ENCODE results near the gene FERMT3.

Gene FERMT3

DNA sequence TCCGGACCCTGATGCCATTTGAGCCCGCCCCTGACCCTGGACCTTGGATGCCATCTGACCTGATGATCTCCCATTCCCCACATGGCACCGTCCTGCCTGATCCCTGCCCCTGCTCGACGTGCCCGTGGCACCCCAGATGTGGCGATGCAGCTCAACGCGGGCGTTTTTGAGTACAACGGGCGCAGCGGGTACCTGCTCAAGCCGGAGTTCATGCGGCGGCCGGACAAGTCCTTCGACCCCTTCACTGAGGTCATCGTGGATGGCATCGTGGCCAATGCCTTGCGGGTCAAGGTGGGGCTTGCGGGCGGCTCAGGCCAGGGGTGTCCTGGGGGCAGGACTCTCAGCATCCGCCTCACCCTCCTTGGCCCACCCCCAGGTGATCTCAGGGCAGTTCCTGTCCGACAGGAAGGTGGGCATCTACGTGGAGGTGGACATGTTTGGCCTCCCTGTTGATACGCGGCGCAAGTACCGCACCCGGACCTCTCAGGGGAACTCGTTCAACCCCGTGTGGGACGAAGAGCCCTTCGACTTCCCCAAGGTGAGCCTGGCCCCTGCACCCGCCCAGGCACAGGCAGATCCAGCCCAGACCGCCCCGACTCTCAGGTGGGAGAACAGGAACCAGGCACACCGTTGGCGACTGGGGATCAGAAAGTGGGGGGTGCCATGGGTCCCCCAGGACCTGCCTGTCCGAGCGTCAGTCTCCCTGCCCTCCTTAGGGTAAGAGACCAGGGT, 55.9 kb downstream of the FERMT3 start:
- in situ Hi-C loops (cut with HindIII; ENCODE audit: low pct_unique_long_range_greater_than_20kb, low sequenced_read_pairs): no loop called here
- DNase-seq (ENCODE audit: low read depth in 1 of 2, low spot score in 1 of 2): no peak
- TF ChIP-seq JUND (IDR thresholded peaks at IDR 0.05; ENCODE audit: low read depth): no peak

DNA sequence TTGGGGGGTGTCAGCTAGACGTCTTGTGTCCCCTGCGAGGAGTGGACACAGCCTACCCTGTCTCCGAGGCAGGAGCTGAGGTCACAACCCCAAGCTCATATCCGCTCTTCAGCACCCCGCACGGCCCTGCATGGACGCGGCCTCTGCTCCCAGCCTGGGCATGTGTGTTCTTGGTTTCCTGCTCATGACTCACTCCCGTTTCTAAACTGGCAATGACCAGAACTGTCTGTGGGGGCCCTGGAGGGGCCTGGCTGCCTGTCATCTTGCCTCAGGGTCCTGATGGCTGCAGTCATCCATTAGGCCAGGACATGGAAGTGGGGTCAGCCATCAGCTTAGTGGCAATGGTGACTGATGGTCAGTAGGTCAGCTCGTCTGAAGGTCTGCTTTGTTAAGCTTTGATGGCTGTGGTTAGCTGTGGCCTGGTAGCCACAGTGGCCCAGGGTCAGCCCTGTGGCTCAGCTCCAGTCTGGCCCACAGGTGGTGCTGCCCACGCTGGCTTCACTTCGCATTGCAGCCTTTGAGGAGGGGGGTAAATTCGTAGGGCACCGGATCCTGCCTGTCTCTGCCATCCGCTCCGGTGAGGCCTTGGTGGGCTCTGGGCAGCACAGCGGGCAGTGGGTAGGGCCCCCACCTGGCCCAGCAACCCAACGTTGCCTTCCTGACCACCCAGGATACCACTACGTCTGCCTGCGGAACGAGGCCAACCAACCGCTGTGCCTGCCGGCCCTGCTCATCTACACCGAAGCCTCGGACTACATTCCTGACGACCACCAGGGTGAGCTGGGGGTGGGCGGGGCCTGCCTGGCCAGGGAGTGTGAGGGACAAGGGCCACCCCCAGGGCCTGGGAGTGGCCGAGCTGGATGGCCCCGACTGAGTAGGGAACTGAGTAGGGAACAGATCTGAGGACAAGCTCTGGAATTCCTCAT, 56.8 kb downstream of the FERMT3 start:
- in situ Hi-C loops (cut with HindIII; ENCODE audit: low pct_unique_long_range_greater_than_20kb, low sequenced_read_pairs): no loop called here
- DNase-seq (ENCODE audit: low read depth in 1 of 2, low spot score in 1 of 2): no peak

DNA sequence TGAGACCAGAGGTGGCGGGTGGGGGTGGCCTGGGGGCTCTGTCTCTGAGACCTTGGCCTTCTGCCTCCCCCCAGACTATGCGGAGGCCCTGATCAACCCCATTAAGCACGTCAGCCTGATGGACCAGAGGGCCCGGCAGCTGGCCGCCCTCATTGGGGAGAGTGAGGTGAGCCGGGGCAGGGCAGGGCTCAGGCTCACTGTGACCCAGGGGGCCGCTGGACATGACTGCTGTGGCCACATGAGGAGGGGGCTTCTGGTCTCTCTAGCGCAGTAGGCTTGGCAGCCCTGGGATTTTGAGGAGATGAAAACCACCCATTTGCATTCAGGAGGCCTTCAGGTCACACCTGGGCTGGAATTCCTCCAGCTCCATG, 57.4 kb downstream of the FERMT3 start:
- no peak for TF ChIP-seq JUND (IDR thresholded peaks at IDR 0.05; ENCODE audit: low read depth)
- in situ Hi-C loops (cut with HindIII; ENCODE audit: low pct_unique_long_range_greater_than_20kb, low sequenced_read_pairs): no loop called here
- no peak for DNase-seq (ENCODE audit: low read depth in 1 of 2, low spot score in 1 of 2)

More for the DNA sequence above, 56.8 kb downstream of the FERMT3 start:
- TF ChIP-seq JUND (IDR thresholded peaks at IDR 0.05; ENCODE audit: low read depth): no peak

DNA sequence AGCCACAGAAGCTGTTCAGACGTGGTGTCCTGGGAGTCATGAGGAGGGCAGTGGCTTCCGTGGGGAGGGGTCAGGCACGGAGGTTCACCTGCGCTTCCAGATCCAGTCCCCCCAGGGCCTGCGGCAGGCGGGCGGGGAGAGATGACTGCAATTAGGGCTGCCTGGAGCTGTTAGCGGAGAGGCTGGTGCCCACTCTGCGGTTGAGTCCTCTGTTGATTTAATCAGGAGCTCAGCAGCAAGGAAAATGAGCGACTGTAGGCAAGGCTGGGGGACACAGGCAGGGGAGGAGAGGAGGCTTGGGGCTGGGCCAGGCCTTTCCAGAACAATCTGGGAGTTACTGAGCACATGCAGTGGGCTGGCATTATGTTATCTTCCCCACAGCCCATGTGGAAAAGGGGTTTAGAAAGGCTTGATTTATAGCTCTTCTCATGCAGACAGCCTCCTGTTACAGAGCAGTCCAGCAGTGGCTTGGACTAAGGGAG, 57.9 kb downstream of the FERMT3 start:
- in situ Hi-C loops (cut with HindIII; ENCODE audit: low pct_unique_long_range_greater_than_20kb, low sequenced_read_pairs): no loop called here
- no peak for DNase-seq (ENCODE audit: low read depth in 1 of 2, low spot score in 1 of 2)
- TF ChIP-seq JUND (IDR thresholded peaks at IDR 0.05; ENCODE audit: low read depth): no peak

DNA sequence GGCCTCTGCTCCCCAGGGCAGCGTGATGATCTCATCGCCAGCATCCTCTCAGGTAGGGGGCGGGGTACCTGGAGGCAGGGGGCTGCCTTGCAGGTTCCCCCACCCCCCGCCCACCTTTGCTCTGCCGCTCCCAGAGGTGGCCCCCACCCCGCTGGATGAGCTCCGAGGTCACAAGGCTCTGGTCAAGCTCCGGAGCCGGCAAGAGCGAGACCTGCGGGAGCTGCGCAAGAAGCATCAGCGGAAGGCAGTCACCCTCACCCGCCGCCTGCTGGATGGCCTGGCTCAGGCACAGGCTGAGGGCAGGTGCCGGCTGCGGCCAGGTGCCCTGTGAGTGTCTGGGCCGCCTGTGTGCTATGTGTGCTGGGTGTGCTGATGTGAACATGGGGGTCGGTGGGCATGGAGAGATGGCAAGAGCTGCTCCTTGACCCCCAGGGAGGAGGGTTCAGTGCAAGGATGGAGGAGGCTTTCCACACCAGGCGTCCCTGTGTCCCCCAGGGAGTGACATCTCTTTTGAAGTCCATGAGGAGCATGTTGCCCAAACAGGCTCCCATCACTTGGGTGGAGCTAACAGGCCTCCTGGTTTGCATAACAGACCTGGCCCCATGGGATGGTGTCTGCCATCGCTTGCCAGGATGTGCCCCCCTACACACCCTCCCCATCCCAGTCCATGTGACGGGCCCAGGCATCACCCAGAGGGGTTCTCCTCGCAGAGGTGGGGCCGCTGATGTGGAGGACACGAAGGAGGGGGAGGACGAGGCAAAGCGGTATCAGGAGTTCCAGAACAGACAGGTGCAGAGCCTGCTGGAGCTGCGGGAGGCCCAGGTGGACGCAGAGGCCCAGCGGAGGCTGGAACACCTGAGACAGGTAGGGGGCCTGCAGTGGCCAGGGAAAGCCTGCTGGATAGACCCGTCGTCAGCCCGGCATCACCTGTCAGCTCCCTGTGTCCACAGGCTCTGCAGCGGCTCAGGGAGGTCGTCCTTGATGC, 58.9 kb downstream of the FERMT3 start:
- in situ Hi-C loops (cut with HindIII; ENCODE audit: low pct_unique_long_range_greater_than_20kb, low sequenced_read_pairs): no loop called here
- TF ChIP-seq JUND (IDR thresholded peaks at IDR 0.05; ENCODE audit: low read depth): no peak
- no peak for DNase-seq (ENCODE audit: low read depth in 1 of 2, low spot score in 1 of 2)

DNA sequence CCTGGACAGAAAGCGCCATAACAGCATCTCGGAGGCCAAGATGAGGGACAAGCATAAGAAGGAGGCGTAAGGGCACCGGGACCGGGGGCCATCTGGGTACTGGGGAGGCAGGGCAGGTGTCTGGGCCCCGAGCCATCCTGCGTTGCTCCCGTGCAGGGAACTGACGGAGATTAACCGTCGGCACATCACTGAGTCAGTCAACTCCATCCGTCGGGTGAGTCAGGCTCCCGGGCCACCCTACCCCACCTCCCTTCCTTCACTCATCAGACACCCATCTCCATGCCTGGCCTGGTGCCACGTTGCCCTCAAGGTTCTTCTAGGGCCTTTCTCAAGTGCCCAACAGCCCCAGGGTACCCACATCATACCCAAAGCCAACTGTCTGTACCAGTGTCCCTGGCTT, 59.8 kb downstream of the FERMT3 start:
- in situ Hi-C loops (cut with HindIII; ENCODE audit: low pct_unique_long_range_greater_than_20kb, low sequenced_read_pairs): no loop called here
- no peak for DNase-seq (ENCODE audit: low read depth in 1 of 2, low spot score in 1 of 2)
- TF ChIP-seq JUND (IDR thresholded peaks at IDR 0.05; ENCODE audit: low read depth): no peak

DNA sequence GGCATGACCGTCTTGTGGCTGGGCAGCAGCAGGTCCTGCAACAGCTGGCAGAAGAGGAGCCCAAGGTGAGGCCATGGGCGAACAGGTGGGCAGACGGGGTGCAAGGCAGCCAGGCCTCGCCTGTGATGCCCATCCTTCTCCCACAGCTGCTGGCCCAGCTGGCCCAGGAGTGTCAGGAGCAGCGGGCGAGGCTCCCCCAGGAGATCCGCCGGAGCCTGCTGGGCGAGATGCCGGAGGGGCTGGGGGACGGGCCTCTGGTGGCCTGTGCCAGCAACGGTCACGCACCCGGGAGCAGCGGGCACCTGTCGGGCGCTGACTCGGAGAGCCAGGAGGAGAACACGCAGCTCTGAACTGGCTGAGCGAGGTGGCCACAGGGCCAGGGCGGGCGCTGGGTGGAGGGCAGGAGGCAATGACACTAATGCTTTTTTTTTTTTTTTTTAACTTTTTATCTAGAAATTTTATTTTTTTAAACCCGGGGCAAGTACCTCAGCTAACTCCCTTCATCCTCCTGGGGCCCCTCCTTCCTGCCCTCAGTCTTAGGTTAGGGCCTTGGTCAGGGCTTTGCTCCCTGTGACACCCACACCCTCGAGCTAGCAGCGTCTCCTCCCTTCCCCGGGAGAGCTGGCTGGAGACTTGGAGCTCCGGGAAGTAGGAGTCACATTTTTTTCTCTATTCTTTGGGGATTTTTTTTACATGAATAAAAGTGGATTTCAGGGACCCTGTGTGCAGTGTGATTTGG, 60.9 kb downstream of the FERMT3 start:
- in situ Hi-C loops (cut with HindIII; ENCODE audit: low pct_unique_long_range_greater_than_20kb, low sequenced_read_pairs): no loop called here
- TF ChIP-seq JUND (IDR thresholded peaks at IDR 0.05; ENCODE audit: low read depth): no peak
- DNase-seq (ENCODE audit: low read depth in 1 of 2, low spot score in 1 of 2): no peak

DNA sequence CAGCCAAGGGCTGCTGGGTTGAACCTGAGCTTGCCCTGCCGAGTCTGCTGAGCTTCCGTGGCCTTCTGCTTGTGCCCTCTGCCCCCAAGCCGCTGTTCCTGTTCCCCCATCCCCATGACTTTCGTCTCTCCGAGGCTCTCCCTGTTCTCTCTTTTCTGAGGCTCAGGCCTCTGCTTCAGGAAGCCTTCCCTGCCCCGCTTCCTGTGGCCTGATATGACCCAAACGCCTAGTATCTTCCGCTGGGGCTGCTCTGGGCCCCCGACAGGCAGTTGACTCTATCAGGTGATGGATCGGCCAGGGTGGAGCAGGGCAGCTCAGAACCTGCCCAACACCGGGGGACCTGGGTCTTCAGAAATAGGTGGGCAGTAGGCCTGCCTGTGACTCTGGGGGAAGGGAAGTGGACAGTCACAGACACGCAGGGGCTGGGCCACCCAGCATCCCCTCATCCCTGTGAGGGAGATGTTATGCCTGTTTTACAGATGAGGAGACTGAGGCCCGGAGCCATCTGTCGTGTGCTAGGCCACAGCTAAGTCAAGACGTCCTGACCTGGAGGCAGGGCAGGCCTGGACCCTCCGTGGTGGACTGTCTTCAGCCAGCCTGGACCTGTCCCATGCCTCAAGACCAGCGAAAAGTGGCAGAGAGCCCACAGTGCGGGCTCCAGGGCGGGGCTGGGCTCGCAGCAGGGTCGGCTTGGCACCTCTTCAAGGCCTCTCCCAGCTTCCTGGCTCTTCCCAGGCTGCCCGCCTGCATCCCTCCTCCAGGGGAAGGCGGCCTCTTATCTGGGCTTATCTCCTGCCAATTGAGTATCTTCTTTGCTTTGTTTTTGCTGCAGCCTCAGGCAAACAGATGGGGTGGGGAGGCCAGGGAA, 61.7 kb downstream of the FERMT3 start:
- no peak for DNase-seq (ENCODE audit: low read depth in 1 of 2, low spot score in 1 of 2)
- no peak for TF ChIP-seq JUND (IDR thresholded peaks at IDR 0.05; ENCODE audit: low read depth)
- in situ Hi-C loops (cut with HindIII; ENCODE audit: low pct_unique_long_range_greater_than_20kb, low sequenced_read_pairs): no loop called here

DNA sequence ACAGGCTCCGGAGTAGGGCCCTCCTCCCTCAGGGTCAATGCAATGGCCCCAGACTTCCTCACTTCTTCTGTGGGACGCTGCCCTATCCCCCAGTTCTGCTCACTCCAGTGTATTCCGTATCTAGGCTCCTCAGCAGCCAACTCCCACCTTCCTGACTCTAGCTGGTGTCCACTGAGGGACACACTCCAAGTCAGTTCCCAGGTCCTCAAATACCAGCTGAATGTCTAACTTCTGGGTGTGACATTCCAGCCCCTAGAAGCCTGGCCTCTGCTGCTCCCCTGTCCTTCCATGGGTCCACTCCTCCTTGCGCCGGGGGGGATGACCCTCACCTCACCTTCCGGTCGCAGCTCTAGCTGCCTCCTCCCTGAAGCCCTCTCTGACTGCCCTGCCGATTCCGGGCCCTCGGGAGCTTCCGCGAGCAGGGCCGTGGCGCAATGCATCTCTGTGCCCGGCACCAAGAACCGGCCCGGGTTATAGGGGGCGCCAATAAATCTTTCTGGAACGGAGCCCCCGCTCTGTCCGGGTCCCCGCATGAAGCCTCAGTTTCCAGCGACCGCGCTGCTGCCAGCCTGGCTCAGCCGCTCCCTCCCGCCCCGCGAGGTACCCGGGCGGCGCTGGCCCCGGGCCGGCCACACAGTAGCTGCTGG, 62.5 kb downstream of the FERMT3 start:
- no peak for TF ChIP-seq JUND (IDR thresholded peaks at IDR 0.05; ENCODE audit: low read depth)
- peak in 1 of 2 experiments; percentile 59 for DNase-seq (ENCODE audit: low read depth in 1 of 2, low spot score in 1 of 2)
- in situ Hi-C loops (cut with HindIII; ENCODE audit: low pct_unique_long_range_greater_than_20kb, low sequenced_read_pairs): no loop called here

DNA sequence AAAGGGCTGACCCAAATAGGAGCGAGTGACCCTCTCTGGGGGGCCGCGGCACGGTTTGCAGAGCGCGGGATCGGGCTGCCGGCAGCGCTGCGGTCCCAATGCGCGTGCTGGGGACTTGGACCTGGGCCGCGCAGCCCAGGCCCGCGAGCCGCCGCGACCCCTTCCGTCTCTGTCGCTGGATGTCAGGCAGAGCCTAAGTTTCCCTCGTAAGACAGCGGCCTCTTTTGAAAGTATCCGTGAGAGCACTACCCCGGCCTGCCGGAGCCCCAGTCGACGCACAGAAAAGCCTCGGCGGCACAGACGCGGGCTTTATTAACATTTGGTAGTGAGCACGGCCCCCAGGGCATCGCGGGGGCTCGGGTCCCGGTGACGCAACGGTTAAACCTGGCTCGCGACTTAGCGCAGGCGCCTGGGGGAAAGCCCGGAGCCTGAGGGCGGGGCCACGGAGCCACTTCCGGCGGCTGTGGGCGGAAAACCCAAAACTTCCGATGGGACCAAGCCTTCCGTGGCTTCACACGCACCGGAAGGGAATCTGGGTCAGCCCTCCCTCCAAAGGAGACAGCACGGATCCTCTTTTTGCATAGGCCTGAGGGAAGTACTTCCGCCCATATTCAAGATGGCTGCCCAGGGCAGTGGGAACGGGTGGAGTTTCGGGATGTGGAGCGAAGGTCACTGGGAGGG, 63.2 kb downstream of the FERMT3 start:
- in situ Hi-C loops (cut with HindIII; ENCODE audit: low pct_unique_long_range_greater_than_20kb, low sequenced_read_pairs): no loop called here
- DNase-seq (ENCODE audit: low read depth in 1 of 2, low spot score in 1 of 2): peak; percentile 84 to 100
- TF ChIP-seq JUND (IDR thresholded peaks at IDR 0.05; ENCODE audit: low read depth): no peak
